Caco-2 (cell line): ENCODE results near the gene ZIC4. TPM values are rescaled to one million over a fixed set of nuclear protein-coding genes. Genes with fewer than 3 reads are reported as not detected.

Experiments used
- BruUV-seq: library from RNA; stranded (reverse); fragments of 400-500 nt; replicated peaks from 2 replicates; lab custom pipeline; 2021; lab: Mats Ljungman, UMichigan
- CTCF ChIA-PET: fragments of 300-600 bp; sonication (Branson Sonifier 250); formaldehyde crosslinking; loops from one replicate; lab custom pipeline; 2022; ENCODE audit warnings: antibody characterized with exemption; lab: Charles Lee
- POLR2A ChIA-PET: fragments of 300-600 bp; sonication (Branson Sonifier 250); formaldehyde crosslinking; loops from one replicate; lab custom pipeline; 2022; ENCODE audit warnings: antibody characterized with exemption; lab: Charles Lee
- DNase-seq, 2 experiments: peaks; one replicate each; pipeline versions ENCODE4 v3.0.0 to v3.0.0-alpha.2; 2020 to 2022
- H3K27me3 ChIP-seq: replicated peaks from 2 replicates; pipeline ENCODE4 v1.6.0; 2011; ENCODE audit warnings: low read length; ENCODE audit not compliant: control insufficient read depth, insufficient read depth
- H3K36me3 ChIP-seq: 2 replicates; pipeline ENCODE4 v1.5.1; 2011; ENCODE audit warnings: low read length; ENCODE audit not compliant: control insufficient read depth, insufficient read depth
- H3K4me1 ChIP-seq: fragments of 250-450 bp; sonication (Bioruptor Pico); 2 replicates; pipeline ENCODE4 v1.5.1; 2020; ENCODE audit warnings: mild to moderate bottlenecking
- H3K4me3 ChIP-seq: 2 replicates; pipeline ENCODE4 v1.5.1; 2011; ENCODE audit warnings: low read depth, mild to moderate bottlenecking, control low read depth, low read length
- H3K9me3 ChIP-seq: fragments of 250-450 bp; sonication (Bioruptor Pico); 2 replicates; pipeline ENCODE4 v1.5.1; 2020; ENCODE audit warnings: mild to moderate bottlenecking, moderate library complexity
- H3K27ac Mint-ChIP-seq: one replicate; pipeline ENCODE4 v1.8.0; 2022; ENCODE audit warnings: mixed read lengths; ENCODE audit not compliant: unreplicated experiment
- H3K27me3 Mint-ChIP-seq: one replicate; pipeline ENCODE4 v1.8.0; 2022; ENCODE audit warnings: mixed read lengths; ENCODE audit not compliant: insufficient read depth, unreplicated experiment
- H3K36me3 Mint-ChIP-seq: one replicate; pipeline ENCODE4 v1.8.0; 2022; ENCODE audit warnings: mild to moderate bottlenecking, mixed read lengths; ENCODE audit not compliant: insufficient read depth, unreplicated experiment
- H3K4me1 Mint-ChIP-seq: one replicate; pipeline ENCODE4 v1.8.0; 2022; ENCODE audit warnings: low read depth, mixed read lengths; ENCODE audit not compliant: unreplicated experiment
- H3K4me3 Mint-ChIP-seq: one replicate; pipeline ENCODE4 v1.8.0; 2022; ENCODE audit warnings: mild to moderate bottlenecking, moderate library complexity, mixed read lengths; ENCODE audit not compliant: unreplicated experiment
- H3K9me3 Mint-ChIP-seq: one replicate; pipeline ENCODE4 v1.8.0; 2022; ENCODE audit warnings: mixed read lengths; ENCODE audit not compliant: unreplicated experiment
- intact Hi-C: fragments of 100-400 bp; cut with micrococcal nuclease; formaldehyde crosslinking; loops from one replicate; pipeline ENCODE4 v1.10.0; 2022; ENCODE audit not compliant: unreplicated experiment
- total RNA-seq: library from RNA; stranded (reverse); gene quantifications from 2 replicates; pipeline ENCODE4 v1.2.3, GENCODE V29; 2022
- TF ChIP-seq, protein P1 (sequence below), 2 experiments: fragments of 200-600 bp in 1 of 2; IDR thresholded peaks; 1 replicate in 1 of 2; 2 replicates in 1 of 2; pipeline versions ENCODE4 v1.5.1 to v1.8.0; 2011 to 2022; ENCODE audit warnings: antibody characterized with exemption in 1 of 2, control low read depth in 1 of 2, inconsistent platforms in 1 of 2, low read depth in 1 of 2, low read length in 1 of 2, mild to moderate bottlenecking in 1 of 2, moderate library complexity in 1 of 2; ENCODE audit not compliant: insufficient read depth in 1 of 2, severe bottlenecking in 1 of 2, unreplicated experiment in 1 of 2

ZIC4 gene
- total RNA-seq, 1 experiment from 2014 or later = not detected

DNA sequence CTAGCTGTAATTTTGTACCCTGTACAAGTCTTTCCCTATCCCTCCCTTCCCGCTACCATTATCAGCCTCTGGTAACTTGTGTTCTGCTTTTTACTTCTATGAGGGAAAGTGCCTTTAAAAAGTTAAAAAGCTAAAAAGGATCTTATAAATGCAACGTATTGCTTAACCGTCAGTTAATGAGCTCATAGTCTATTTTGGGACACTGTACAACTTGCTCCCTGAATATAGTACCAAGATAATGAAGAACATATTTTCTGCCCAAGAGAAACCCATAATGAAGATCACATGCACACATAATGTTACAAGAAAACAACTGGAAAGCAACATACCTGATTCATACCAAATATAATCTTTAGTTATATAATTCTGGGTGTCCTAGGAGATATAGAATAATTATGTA lies 25.4 kb upstream of the ZIC4 start:
- H3K9me3 ChIP-seq = no peaks in the 10 kb centered on the region
- intact Hi-C loops = no loop called here
- Mint-ChIP-seq H3K4me1 (no peaks in the 10 kb centered on the region), H3K9me3 (no peaks in the 10 kb centered on the region), H3K27ac (no peak overlapping the region), H3K27me3 (peaks cover 3% of the 10 kb centered on the region), H3K4me3 (no peak overlapping the region), H3K36me3 (no peaks in the 10 kb centered on the region)
- no peak overlapping the region for H3K4me3 ChIP-seq
- no peaks in the 10 kb centered on the region for H3K4me1 ChIP-seq
- CTCF ChIA-PET = no interaction called here
- no peaks in the 10 kb centered on the region for H3K27me3 ChIP-seq
- TF ChIP-seq, protein P1, sequence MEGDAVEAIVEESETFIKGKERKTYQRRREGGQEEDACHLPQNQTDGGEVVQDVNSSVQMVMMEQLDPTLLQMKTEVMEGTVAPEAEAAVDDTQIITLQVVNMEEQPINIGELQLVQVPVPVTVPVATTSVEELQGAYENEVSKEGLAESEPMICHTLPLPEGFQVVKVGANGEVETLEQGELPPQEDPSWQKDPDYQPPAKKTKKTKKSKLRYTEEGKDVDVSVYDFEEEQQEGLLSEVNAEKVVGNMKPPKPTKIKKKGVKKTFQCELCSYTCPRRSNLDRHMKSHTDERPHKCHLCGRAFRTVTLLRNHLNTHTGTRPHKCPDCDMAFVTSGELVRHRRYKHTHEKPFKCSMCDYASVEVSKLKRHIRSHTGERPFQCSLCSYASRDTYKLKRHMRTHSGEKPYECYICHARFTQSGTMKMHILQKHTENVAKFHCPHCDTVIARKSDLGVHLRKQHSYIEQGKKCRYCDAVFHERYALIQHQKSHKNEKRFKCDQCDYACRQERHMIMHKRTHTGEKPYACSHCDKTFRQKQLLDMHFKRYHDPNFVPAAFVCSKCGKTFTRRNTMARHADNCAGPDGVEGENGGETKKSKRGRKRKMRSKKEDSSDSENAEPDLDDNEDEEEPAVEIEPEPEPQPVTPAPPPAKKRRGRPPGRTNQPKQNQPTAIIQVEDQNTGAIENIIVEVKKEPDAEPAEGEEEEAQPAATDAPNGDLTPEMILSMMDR (IDR thresholded peaks at IDR 0.05; ENCODE audit: insufficient read depth in 1 of 2, low read depth in 1 of 2, low read length in 1 of 2, severe bottlenecking in 1 of 2, unreplicated experiment in 1 of 2) = no peak
- POLR2A ChIA-PET = no interaction called here
- no peaks in the 10 kb centered on the region for H3K36me3 ChIP-seq
- DNase-seq = no peak
- no TSS peak for BruUV-seq

DNA sequence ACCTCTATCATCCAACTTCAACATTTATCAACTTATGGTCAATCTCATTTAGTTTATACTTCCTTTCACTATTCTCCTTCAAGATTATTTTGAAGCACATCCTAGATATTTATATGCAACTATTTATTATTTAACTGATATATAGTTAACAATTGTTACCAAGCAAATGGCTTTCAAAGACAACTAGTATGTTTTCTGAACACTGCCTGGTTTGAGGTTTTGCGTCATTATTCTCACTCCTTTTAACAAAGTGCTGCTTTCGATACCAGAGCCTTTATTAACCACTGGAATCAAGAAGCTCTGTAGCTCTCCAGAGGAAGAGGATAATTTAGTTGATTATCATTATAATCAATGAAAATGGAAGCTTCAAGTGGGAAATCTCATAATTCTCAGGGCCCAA lies 22.4 kb upstream of the ZIC4 start:
- CTCF ChIA-PET = no interaction called here
- Mint-ChIP-seq H3K27me3 (peaks cover 3% of the 10 kb centered on the region), H3K36me3 (no peaks in the 10 kb centered on the region), H3K4me1 (no peaks in the 10 kb centered on the region), H3K9me3 (no peaks in the 10 kb centered on the region), H3K4me3 (no peak overlapping the region), H3K27ac (no peak overlapping the region)
- Histone ChIP-seq H3K27me3 (no peaks in the 10 kb centered on the region), H3K9me3 (no peaks in the 10 kb centered on the region), H3K4me3 (no peak overlapping the region), H3K36me3 (no peaks in the 10 kb centered on the region), H3K4me1 (no peaks in the 10 kb centered on the region)
- BruUV-seq = no TSS peak
- POLR2A ChIA-PET = no interaction called here
- no peak for DNase-seq
- TF ChIP-seq, protein P1 (IDR thresholded peaks at IDR 0.05; ENCODE audit: insufficient read depth in 1 of 2, low read depth in 1 of 2, low read length in 1 of 2, severe bottlenecking in 1 of 2, unreplicated experiment in 1 of 2) = no peak
- intact Hi-C loops = no loop called here

DNA sequence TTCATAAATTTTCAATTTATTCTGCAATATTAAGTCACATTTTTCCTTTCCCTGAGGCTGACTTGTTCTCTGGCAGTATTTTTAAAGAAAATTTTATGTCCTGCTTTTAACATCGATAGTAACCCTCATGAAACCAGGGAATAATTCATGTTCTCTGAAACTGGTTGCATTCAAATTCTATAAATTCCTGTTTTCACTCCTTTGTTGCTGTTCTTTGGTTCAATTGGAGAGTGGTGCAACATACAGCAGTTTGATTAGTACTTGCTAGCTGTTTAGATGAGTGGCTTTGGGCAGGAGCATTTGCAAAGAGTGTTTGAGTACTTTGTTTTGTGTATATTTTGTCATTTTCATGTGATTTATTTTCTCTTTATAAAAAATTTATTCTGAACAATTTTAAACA lies 22.0 kb upstream of the ZIC4 start:
- H3K4me3 Mint-ChIP-seq = no peak overlapping the region
- H3K36me3 ChIP-seq = no peaks in the 10 kb centered on the region
- H3K4me1 Mint-ChIP-seq = no peaks in the 10 kb centered on the region
- H3K9me3 ChIP-seq = no peaks in the 10 kb centered on the region
- H3K27me3 ChIP-seq = no peaks in the 10 kb centered on the region
- H3K27me3 Mint-ChIP-seq = peaks cover 3% of the 10 kb centered on the region
- intact Hi-C loops = no loop called here
- no peaks in the 10 kb centered on the region for H3K36me3 Mint-ChIP-seq
- TF ChIP-seq, protein P1 (IDR thresholded peaks at IDR 0.05; ENCODE audit: insufficient read depth in 1 of 2, low read depth in 1 of 2, low read length in 1 of 2, severe bottlenecking in 1 of 2, unreplicated experiment in 1 of 2) = no peak
- BruUV-seq = no TSS peak
- H3K27ac Mint-ChIP-seq = no peak overlapping the region
- H3K9me3 Mint-ChIP-seq = no peaks in the 10 kb centered on the region
- ChIA-PET CTCF (no interaction called here), POLR2A (no interaction called here)
- no peak overlapping the region for H3K4me3 ChIP-seq
- no peaks in the 10 kb centered on the region for H3K4me1 ChIP-seq
- DNase-seq = no peak
